CD4-positive, alpha-beta memory T cell (primary cell): ENCODE measurements around the gene SHC2. TPM values are rescaled to one million over a fixed set of nuclear protein-coding genes. Genes with fewer than 3 reads are reported as not detected.
A peak's percentile ranks its signal among the peaks of the same experiment; 100 is the strongest.

Source experiments
- CTCF ChIA-PET: fragments of 350-600 bp; sonication (Branson Sonifier 250); formaldehyde crosslinking; loops from one replicate; lab custom pipeline; 2021; ENCODE audit warnings: inconsistent platforms; ENCODE audit not compliant: partially characterized antibody; lab: Charles Lee
- POLR2A ChIA-PET: fragments of 350-600 bp; sonication (Branson Sonifier 250); formaldehyde crosslinking; loops from one replicate; lab custom pipeline; 2021; ENCODE audit not compliant: partially characterized antibody; lab: Charles Lee
- DNase-seq, 5 donors: peaks; one replicate each; pipeline versions ENCODE4 v3.0.0 to v3.0.0-alpha.2; 2020 to 2022; ENCODE audit warnings: mixed read lengths in 1 of 5
- H3K27ac ChIP-seq: one replicate; pipeline ENCODE4 v1.7.0; 2013; ENCODE audit warnings: low read depth, low read length
- H3K27me3 ChIP-seq: 2 replicates; pipeline ENCODE4 v1.7.0; 2013; ENCODE audit warnings: mild to moderate bottlenecking, low read length, moderate library complexity; ENCODE audit not compliant: insufficient read depth
- H3K36me3 ChIP-seq: 2 replicates; pipeline ENCODE4 v1.7.0; 2013; ENCODE audit warnings: mild to moderate bottlenecking, low read length, moderate library complexity; ENCODE audit not compliant: insufficient read depth
- H3K4me1 ChIP-seq: 2 replicates; pipeline ENCODE4 v1.7.0; 2013; ENCODE audit warnings: mild to moderate bottlenecking, low read length, moderate library complexity; ENCODE audit not compliant: insufficient read depth
- H3K4me3 ChIP-seq, 2 donors: one replicate each; pipeline ENCODE4 v1.7.0; 2013; ENCODE audit warnings: low read length in 2 of 2, mild to moderate bottlenecking in 1 of 2
- H3K9me3 ChIP-seq, 2 donors: one replicate each; pipeline ENCODE4 v1.7.0; 2013; ENCODE audit warnings: low read length in 2 of 2, control low read depth in 1 of 2; ENCODE audit not compliant: control insufficient read depth in 1 of 2
- H3K27ac Mint-ChIP-seq, 7 donors: one replicate each; pipeline ENCODE4 v1.8.0; 2020 to 2021; ENCODE audit warnings: mixed read lengths in 7 of 7, mild to moderate bottlenecking in 6 of 7, inconsistent platforms in 3 of 7, moderate library complexity in 3 of 7
- H3K27me3 Mint-ChIP-seq, 2 donors: one replicate each; pipeline ENCODE4 v1.8.0; 2020 to 2021; ENCODE audit warnings: mixed read lengths in 2 of 2
- H3K36me3 Mint-ChIP-seq, 2 donors: one replicate each; pipeline ENCODE4 v1.8.0; 2020 to 2021; ENCODE audit warnings: mixed read lengths in 2 of 2, inconsistent platforms in 1 of 2, mild to moderate bottlenecking in 1 of 2
- H3K4me1 Mint-ChIP-seq, 4 donors: one replicate each; pipeline ENCODE4 v1.8.0; 2020 to 2021; ENCODE audit warnings: mixed read lengths in 4 of 4, mild to moderate bottlenecking in 1 of 4
- H3K4me3 Mint-ChIP-seq, 8 donors: one replicate each; pipeline ENCODE4 v1.8.0; 2020 to 2021; ENCODE audit warnings: mixed read lengths in 8 of 8, mild to moderate bottlenecking in 7 of 8, moderate library complexity in 6 of 8, inconsistent platforms in 3 of 8
- H3K9me3 Mint-ChIP-seq, 8 donors: one replicate each; pipeline ENCODE4 v1.8.0; 2020 to 2021; ENCODE audit warnings: mixed read lengths in 8 of 8, mild to moderate bottlenecking in 5 of 8, inconsistent platforms in 3 of 8, moderate library complexity in 1 of 8
- intact Hi-C: fragments of 100-400 bp; cut with micrococcal nuclease; formaldehyde crosslinking; loops from one replicate; pipeline ENCODE4 v1.15.1; 2023
- polyA plus RNA-seq, 2 donors: library from polyadenylated mRNA; unstranded; fragments of 300-500 nt; fragmentation: Illumina TruSeq; gene quantifications; one replicate each; pipeline ENCODE4 v1.2.3, GENCODE V29; 2021
- total RNA-seq, 2 experiments: library from RNA; stranded (reverse); gene quantifications; one replicate each; pipeline ENCODE4 v1.2.3, GENCODE V29; 2021

SHC2 gene
- total and polyA plus RNA-seq, 4 experiments from 2014 or later = 0.55 to 0.64 TPM; not detected in 2

DNA sequence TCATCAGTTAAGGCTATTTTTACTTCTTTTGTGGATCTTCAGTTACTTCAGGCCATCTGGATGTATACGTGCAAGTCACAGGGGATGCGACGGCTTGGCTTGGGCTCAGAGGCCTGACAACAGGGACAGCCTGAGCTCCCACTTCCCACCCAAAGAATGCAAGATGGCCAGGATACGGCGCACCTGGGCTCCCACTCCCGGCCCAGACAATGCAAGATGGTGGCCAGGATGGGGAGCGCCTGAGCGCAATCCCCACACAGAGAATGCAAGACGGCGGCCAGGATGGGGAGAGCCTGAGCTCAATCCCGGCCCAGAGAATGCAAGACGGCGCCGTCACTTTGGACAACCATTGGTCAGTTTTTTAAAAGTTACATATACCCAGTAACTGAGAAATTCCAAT is 91.0 kb downstream of the SHC2 start:
- H3K27ac ChIP-seq = no peak overlapping the region
- no peaks in the 10 kb centered on the region for H3K4me1 ChIP-seq
- CTCF ChIA-PET = interaction anchor here (0.7 kb wide), 1 partner anchor 36 kb away, joined by 3 read pairs; no protein-coding TSS in a partner anchor
- H3K9me3 Mint-ChIP-seq = peaks cover 0 to 1% (median 0%) of the 10 kb centered on the region in 8 donors
- peaks cover 0 to 4% of the 10 kb centered on the region in 2 donors for H3K36me3 Mint-ChIP-seq
- POLR2A ChIA-PET = no interaction called here
- intact Hi-C loops = no loop called here
- no peaks in the 10 kb centered on the region for H3K36me3 ChIP-seq
- H3K27ac Mint-ChIP-seq = no peak overlapping the region
- H3K9me3 ChIP-seq = no peaks in the 10 kb centered on the region
- peaks cover 7 to 41% of the 10 kb centered on the region in 2 donors for H3K27me3 Mint-ChIP-seq
- no peak overlapping the region for H3K4me3 ChIP-seq
- no peaks in the 10 kb centered on the region for H3K27me3 ChIP-seq
- H3K4me3 Mint-ChIP-seq = no peak overlapping the region
- H3K4me1 Mint-ChIP-seq = no peaks in the 10 kb centered on the region
- no peak for DNase-seq

DNA sequence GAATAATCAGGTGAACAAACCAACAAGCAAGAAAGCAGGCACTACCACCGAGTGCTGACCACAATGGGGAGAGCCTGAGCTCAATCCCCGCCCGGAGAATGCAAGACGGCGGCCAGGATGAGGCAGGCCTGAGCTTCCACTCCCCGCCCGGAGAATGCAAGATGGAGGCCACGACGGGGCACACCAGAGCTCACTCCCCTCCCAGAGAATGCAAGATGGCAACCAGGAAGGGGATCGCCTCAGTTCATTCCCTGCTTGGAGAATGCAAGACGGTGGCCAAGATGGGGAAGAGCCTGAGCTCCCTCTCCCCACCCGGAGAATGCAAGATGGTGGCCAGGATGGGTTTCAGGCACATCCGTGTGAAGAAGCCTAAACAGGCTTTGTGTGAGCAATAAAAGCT is 91.6 kb downstream of the SHC2 start:
- peak overlapping the region in 1 of 7 donors; percentile 53 for H3K27ac Mint-ChIP-seq

DNA sequence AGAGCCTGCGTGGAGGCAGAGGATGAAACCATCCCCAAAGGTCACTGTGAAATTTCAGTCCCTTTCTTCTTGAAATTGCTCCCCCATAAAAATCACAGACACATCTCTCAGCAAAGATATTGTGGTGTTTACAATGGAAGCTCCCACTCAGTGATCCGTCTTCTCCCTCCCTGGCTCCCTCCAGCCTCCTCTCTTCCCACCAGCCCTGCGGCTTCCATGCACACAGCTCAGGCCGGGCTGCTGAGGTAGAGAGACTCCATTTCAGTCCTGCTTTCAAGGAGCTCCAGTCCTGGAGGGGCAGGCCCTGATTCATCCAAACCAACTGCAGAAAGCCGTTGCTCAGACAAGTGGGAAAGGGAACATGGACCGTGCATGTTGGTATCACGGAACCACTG is 92.2 kb downstream of the SHC2 start:
- DNase-seq = no peak
- intact Hi-C loops = no loop called here
- no peaks in the 10 kb centered on the region for H3K9me3 ChIP-seq
- no peaks in the 10 kb centered on the region for H3K4me1 Mint-ChIP-seq
- POLR2A ChIA-PET = no interaction called here
- H3K4me3 ChIP-seq = no peak overlapping the region
- H3K27me3 Mint-ChIP-seq = peaks cover 7 to 42% of the 10 kb centered on the region in 2 donors
- H3K4me1 ChIP-seq = no peaks in the 10 kb centered on the region
- H3K27ac Mint-ChIP-seq = no peak overlapping the region
- H3K4me3 Mint-ChIP-seq = no peak overlapping the region
- H3K36me3 ChIP-seq = no peaks in the 10 kb centered on the region
- H3K9me3 Mint-ChIP-seq = peaks cover 0 to 1% (median 0%) of the 10 kb centered on the region in 8 donors
- H3K27ac ChIP-seq = no peak overlapping the region
- CTCF ChIA-PET = interaction anchor here (1.0 kb wide), 1 partner anchor 138 kb away, joined by 3 read pairs; no protein-coding TSS in a partner anchor
- H3K27me3 ChIP-seq = no peaks in the 10 kb centered on the region
- peaks cover 0 to 4% of the 10 kb centered on the region in 2 donors for H3K36me3 Mint-ChIP-seq

More for the DNA sequence above, 91.6 kb downstream of the SHC2 start:
- peaks cover 0 to 1% (median 0%) of the 10 kb centered on the region in 8 donors for H3K9me3 Mint-ChIP-seq
- Histone ChIP-seq H3K4me1 (no peaks in the 10 kb centered on the region), H3K27me3 (no peaks in the 10 kb centered on the region), H3K36me3 (no peaks in the 10 kb centered on the region), H3K9me3 (no peaks in the 10 kb centered on the region), H3K27ac (no peak overlapping the region), H3K4me3 (no peak overlapping the region)
- CTCF ChIA-PET = interaction anchor here (1.0 kb wide), 1 partner anchor 137 kb away, joined by 3 read pairs; no protein-coding TSS in a partner anchor
- no peak for DNase-seq
- intact Hi-C loops = no loop called here
- POLR2A ChIA-PET = no interaction called here
- H3K4me3 Mint-ChIP-seq = no peak overlapping the region
- H3K27me3 Mint-ChIP-seq = peaks cover 7 to 44% of the 10 kb centered on the region in 2 donors
- no peaks in the 10 kb centered on the region for H3K4me1 Mint-ChIP-seq
- H3K36me3 Mint-ChIP-seq = peaks cover 0 to 4% of the 10 kb centered on the region in 2 donors

DNA sequence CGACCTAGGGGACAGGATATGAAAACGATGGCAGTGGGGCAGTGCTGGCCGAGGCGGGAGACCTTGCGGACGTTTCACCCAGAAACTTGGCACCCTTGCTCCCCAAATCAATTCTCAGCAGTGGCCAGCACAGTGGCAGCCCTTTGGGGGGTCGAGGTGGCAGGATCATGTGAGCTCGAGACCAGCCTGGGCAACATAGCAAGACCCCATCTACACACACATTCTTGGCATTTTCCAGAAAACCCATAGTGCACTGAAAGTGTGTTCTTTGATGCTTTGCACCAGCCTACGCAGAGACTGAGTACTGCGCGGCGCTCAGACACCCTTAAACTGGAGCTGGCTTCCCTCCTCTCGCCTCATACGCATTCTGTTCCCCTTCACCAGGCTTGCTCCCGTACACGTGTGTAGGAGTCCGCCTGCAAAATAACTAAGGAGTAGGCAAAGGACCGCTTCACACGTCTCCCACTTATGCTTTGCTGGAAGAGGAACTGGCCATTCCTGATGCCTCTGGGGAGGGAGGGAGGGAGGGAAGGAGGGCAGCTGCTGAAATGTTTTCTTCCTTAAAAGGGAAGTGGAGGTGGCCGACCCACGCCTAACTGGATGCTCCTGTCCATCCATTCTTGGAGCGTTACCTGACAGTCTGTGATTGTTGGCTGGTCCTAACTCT is 92.7 kb downstream of the SHC2 start:
- Mint-ChIP-seq H3K27ac (no peak overlapping the region), H3K4me3 (no peak overlapping the region), H3K4me1 (no peaks in the 10 kb centered on the region), H3K27me3 (peaks cover 7 to 39% of the 10 kb centered on the region in 2 donors), H3K9me3 (peaks cover 0 to 1% (median 0%) of the 10 kb centered on the region in 8 donors), H3K36me3 (peaks cover 0 to 4% of the 10 kb centered on the region in 2 donors)
- H3K27me3 ChIP-seq = no peaks in the 10 kb centered on the region
- POLR2A ChIA-PET = no interaction called here
- H3K27ac ChIP-seq = no peak overlapping the region
- H3K4me1 ChIP-seq = no peaks in the 10 kb centered on the region
- H3K9me3 ChIP-seq = no peaks in the 10 kb centered on the region
- H3K4me3 ChIP-seq = no peak overlapping the region
- no peak for DNase-seq
- H3K36me3 ChIP-seq = no peaks in the 10 kb centered on the region
- intact Hi-C loops = no loop called here
- CTCF ChIA-PET = interaction anchor here (1.0 kb wide), 1 partner anchor 138 kb away, joined by 3 read pairs; no protein-coding TSS in a partner anchor

DNA sequence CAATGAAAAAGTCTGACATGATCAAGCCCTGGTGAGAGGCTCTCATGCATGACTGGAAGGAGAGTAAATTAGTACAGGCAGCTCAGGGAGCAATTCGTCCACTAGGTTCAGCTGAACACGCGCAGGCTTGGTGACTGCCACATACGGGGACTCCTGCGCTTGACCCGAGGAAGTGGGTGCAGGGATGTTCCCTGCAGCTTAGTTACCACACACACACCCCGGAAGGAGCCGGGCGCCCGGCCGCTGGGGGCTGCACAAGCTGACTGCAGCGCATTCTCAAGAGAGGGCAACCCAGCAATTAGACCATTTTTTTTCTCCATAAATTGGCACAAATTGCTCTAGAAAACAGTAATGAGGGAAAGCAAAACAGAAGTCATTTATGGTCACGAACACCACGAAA is 93.3 kb downstream of the SHC2 start:
- H3K4me3 ChIP-seq = no peak overlapping the region
- peaks cover 0 to 4% of the 10 kb centered on the region in 2 donors for H3K36me3 Mint-ChIP-seq
- H3K36me3 ChIP-seq = no peaks in the 10 kb centered on the region
- ChIA-PET POLR2A (no interaction called here), CTCF (no interaction called here)
- no peak for DNase-seq
- H3K27me3 Mint-ChIP-seq = peaks cover 7 to 39% of the 10 kb centered on the region in 2 donors
- peaks cover 0 to 1% (median 0%) of the 10 kb centered on the region in 8 donors for H3K9me3 Mint-ChIP-seq
- H3K27me3 ChIP-seq = no peaks in the 10 kb centered on the region
- H3K27ac ChIP-seq = no peak overlapping the region
- no peaks in the 10 kb centered on the region for H3K4me1 Mint-ChIP-seq
- H3K27ac Mint-ChIP-seq = no peak overlapping the region
- H3K9me3 ChIP-seq = no peaks in the 10 kb centered on the region
- H3K4me1 ChIP-seq = no peaks in the 10 kb centered on the region
- intact Hi-C loops = no loop called here
- H3K4me3 Mint-ChIP-seq = no peak overlapping the region

DNA sequence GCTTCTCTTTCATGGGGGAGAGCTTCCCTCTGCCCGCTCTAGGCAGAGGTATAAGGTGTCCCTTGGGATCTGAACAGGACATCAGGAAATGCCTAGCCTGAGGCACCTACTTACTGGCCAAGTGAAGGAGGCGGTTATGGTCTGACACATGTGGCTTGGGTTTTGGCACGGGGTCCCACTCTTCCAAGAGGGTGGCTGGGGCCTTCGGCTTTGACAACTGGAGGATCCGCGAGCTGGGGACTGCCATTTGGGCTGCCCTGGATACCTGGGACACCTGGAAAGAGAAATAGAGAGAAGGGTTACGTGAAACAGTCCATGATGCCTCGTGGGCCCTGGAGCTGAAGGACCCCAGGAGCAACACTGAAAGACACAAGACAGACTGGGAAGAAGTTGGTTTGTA is 93.9 kb downstream of the SHC2 start:
- Mint-ChIP-seq H3K27ac (no peak overlapping the region), H3K9me3 (peaks cover 0 to 1% (median 0%) of the 10 kb centered on the region in 8 donors), H3K27me3 (peaks cover 6 to 36% of the 10 kb centered on the region in 2 donors), H3K4me1 (no peaks in the 10 kb centered on the region), H3K4me3 (no peak overlapping the region), H3K36me3 (peaks cover 0 to 4% of the 10 kb centered on the region in 2 donors)
- DNase-seq = no peak
- intact Hi-C loops = no loop called here
- no peaks in the 10 kb centered on the region for H3K4me1 ChIP-seq
- POLR2A ChIA-PET = no interaction called here
- no peaks in the 10 kb centered on the region for H3K36me3 ChIP-seq
- H3K27me3 ChIP-seq = no peaks in the 10 kb centered on the region
- H3K9me3 ChIP-seq = no peaks in the 10 kb centered on the region
- CTCF ChIA-PET = no interaction called here
- H3K27ac ChIP-seq = no peak overlapping the region
- no peak overlapping the region for H3K4me3 ChIP-seq
